DMS153 treated with DMSO at 0.1 percent for 48 hours (cell line): ENCODE results near the gene GRIA2.

Experiments used
- DNase-seq: peaks from one replicate; lab custom pipeline; 2025; ENCODE audit not compliant: unreplicated experiment; lab: John Stamatoyannopoulos, UW

The GRIA2 gene

DNA sequence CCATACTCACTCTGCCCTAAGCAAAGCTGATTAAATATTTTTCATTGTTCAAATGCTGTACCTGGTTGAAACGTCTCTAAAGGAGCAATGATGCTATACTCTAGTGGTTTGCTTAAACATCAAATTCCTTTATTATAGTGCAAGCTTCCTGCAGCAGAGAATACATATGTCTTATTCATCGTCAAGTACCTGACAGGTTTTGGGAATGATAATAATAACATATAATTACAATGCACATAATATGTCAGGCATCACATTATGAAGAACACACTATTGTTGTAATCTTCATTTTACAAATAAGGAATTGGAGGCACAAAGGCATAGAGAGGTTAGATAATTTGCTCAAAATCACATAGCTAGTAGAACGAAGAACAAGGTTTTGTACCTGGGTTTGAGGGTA is 151.6 kb downstream of the GRIA2 start:
- no peak for DNase-seq

DNA sequence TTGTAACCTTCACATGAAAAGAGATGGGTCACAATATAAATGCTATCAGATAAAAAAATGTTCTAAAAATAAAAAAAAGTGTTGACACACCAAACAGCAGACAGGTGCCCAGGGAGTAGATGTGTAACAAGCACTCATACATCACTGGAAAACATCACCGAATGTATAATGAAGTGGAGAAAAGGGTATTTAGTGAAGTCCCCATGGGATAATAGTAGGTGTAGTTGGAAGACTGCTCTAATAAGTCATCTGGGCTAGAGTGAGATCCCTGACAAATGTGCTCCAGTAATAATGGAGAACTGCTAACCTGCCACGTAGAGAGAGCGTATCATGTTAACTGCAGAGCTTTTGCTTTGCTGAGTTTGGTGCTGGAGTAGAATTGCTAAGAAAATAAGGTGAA is 152.0 kb downstream of the GRIA2 start:
- no peak for DNase-seq

DNA sequence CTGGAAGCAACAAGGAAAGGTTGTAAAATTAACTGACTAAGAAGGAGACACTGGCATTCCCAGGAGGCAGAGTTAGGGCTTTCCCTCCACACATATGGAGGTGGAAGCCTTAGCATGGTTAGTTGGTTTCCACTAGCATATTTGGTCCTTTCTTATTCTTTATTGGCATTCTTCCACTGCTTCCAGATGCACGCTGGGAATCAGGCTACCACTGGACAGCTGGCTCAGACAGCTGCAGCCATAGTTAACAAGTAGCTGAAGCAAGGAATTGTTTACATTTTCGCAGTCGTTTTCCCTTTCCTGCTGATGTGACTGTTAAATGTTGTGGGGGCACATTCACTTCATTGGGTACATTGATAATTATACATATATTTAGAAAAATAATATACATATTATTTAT is 169.2 kb downstream of the GRIA2 start:
- DNase-seq, result no peak

DNA sequence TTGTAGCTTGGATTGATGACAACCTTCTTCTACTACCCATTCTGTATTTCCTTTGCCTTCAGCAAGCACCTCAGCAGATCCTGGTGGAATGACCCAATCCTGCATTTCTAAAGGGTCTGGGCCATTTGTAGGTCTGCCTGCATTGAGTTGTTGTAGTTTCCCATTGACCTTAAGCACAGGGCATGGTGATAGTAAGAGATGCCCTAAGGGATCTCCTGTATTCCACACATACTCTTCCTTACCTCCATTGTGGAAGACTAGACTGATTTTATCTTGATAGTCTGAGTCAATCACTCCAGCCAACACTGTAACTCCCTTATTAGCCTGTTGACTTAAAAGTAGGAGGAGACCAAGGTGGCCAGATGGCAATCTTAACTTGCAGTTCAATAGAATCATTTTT is 184.5 kb downstream of the GRIA2 start:
- DNase-seq, result no peak
